ENCODE data around the gene RBFOX1.

DNA sequence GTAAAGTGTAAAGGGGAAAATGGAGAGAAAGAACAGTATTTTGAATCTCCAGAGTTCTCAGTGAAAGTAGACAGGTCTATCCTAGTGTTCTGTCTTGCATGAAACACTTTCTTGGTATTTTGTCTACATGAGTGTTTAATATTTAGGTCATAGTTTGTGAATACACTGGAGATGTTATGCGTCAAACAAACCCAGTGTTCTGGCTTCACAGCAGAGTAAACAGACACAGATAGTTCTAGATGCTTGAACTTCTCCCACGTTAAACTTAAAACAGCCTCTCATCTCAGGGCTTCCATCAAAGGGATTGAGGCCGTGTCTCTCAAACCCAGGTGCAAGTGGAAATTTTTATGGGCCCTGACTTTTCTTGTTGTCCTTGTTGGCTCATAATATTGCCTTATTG, 48.3 kb downstream of the RBFOX1 start:
- TF ChIP-seq, protein P1, sequence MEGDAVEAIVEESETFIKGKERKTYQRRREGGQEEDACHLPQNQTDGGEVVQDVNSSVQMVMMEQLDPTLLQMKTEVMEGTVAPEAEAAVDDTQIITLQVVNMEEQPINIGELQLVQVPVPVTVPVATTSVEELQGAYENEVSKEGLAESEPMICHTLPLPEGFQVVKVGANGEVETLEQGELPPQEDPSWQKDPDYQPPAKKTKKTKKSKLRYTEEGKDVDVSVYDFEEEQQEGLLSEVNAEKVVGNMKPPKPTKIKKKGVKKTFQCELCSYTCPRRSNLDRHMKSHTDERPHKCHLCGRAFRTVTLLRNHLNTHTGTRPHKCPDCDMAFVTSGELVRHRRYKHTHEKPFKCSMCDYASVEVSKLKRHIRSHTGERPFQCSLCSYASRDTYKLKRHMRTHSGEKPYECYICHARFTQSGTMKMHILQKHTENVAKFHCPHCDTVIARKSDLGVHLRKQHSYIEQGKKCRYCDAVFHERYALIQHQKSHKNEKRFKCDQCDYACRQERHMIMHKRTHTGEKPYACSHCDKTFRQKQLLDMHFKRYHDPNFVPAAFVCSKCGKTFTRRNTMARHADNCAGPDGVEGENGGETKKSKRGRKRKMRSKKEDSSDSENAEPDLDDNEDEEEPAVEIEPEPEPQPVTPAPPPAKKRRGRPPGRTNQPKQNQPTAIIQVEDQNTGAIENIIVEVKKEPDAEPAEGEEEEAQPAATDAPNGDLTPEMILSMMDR (IDR thresholded peaks at IDR 0.05) = no peak
- no peak for TF ChIP-seq ZFX (IDR thresholded peaks at IDR 0.05; ENCODE audit: borderline replicate concordance)
